SK-N-SH (cell line): ENCODE results near the gene BMPR1B. TPM values are rescaled to one million over a fixed set of nuclear protein-coding genes. Genes with fewer than 3 reads are reported as not detected.
A peak's percentile ranks its signal among the peaks of the same experiment; 100 is the strongest.

Source experiments
- CTCF ChIA-PET: fragments of 300-600, 350-600 bp; formaldehyde crosslinking; extraction: SDS; loops from one replicate; lab custom pipeline; 2021; lab: Yijun Ruan, JAX
- POLR2A ChIA-PET: fragments of 350-600 bp; sonication (Branson Sonifier 250); formaldehyde crosslinking; extraction: SDS; loops from one replicate; lab custom pipeline; 2020; ENCODE audit warnings: antibody characterized with exemption, inconsistent platforms; lab: Yijun Ruan, JAX
- DNase-seq: peaks from one replicate; pipeline ENCODE4 v3.0.0; 2012
- H2AFZ ChIP-seq: fragments of 200-600 bp; sonication (generic); 2 replicates; pipeline ENCODE4 v1.8.1; 2016; ENCODE audit warnings: antibody characterized with exemption, mild to moderate bottlenecking, low read depth
- H3F3A ChIP-seq: fragments of 200-600 bp; sonication (generic); replicated peaks from 2 replicates; pipeline ENCODE3; 2016; ENCODE audit warnings: antibody characterized with exemption, mild to moderate bottlenecking; ENCODE audit not compliant: insufficient read depth
- H3K27ac ChIP-seq, 2 experiments: fragments of 200-500 bp in 1 of 2; fragments of 200-600 bp in 1 of 2; sonication (Bioruptor generic) in 1 of 2; sonication (generic), shearing (Covaris generic) in 1 of 2; 2 replicates each; pipeline versions ENCODE4 v1.5.1 to v1.6.1; 2014 to 2016; ENCODE audit warnings: low read depth in 2 of 2, inconsistent platforms in 1 of 2, low read length in 1 of 2, mild to moderate bottlenecking in 1 of 2, mixed read lengths in 1 of 2
- H3K27me3 ChIP-seq: fragments of 200-600 bp; sonication (generic), shearing (Covaris generic); 2 replicates; pipeline ENCODE4 v1.6.1; 2016; ENCODE audit warnings: mixed run types; ENCODE audit not compliant: insufficient read depth
- H3K36me3 ChIP-seq, 2 experiments: fragments of 200-500 bp in 1 of 2; fragments of 200-600 bp in 1 of 2; sonication (Bioruptor generic) in 1 of 2; sonication (generic) in 1 of 2; replicated peaks in 1 of 2; 2 replicates each; pipeline versions ENCODE3 to v1.5.1; 2014 to 2016; ENCODE audit warnings: low read length in 1 of 2, mild to moderate bottlenecking in 1 of 2; ENCODE audit not compliant: insufficient read depth in 2 of 2, control insufficient read depth in 1 of 2
- H3K4me1 ChIP-seq, 2 experiments: fragments of 200-500 bp in 1 of 2; fragments of 200-600 bp in 1 of 2; sonication (Bioruptor generic) in 1 of 2; sonication (generic), shearing (Covaris generic) in 1 of 2; 2 replicates each; pipeline versions ENCODE4 v1.5.1 to v1.6.1; 2014 to 2016; ENCODE audit warnings: low read depth in 1 of 2, low read length in 1 of 2, mixed run types in 1 of 2; ENCODE audit not compliant: insufficient read depth in 2 of 2, control insufficient read depth in 1 of 2
- H3K4me2 ChIP-seq: fragments of 200-600 bp; sonication (generic), shearing (Covaris generic); 2 replicates; pipeline ENCODE4 v1.6.1; 2017; ENCODE audit warnings: mixed run types
- H3K4me3 ChIP-seq, 2 experiments: fragments of 200-500 bp in 1 of 2; fragments of 200-600 bp in 1 of 2; sonication (Bioruptor generic) in 1 of 2; sonication (generic), shearing (Covaris generic) in 1 of 2; 2 replicates each; pipeline versions ENCODE4 v1.5.1 to v1.8.1; 2014 to 2016; ENCODE audit warnings: low read depth in 2 of 2, inconsistent platforms in 1 of 2, low read length in 1 of 2, mild to moderate bottlenecking in 1 of 2, mixed read lengths in 1 of 2, moderate library complexity in 1 of 2
- H3K79me2 ChIP-seq: fragments of 200-600 bp; sonication (generic); 2 replicates; pipeline ENCODE4 v1.8.1; 2017; ENCODE audit warnings: mild to moderate bottlenecking; ENCODE audit not compliant: insufficient read depth
- H3K9ac ChIP-seq: fragments of 200-600 bp; sonication (generic); 2 replicates; pipeline ENCODE4 v1.6.1; 2017; ENCODE audit warnings: mixed run types
- H3K9me2 ChIP-seq: fragments of 200-600 bp; sonication (generic); 2 replicates; pipeline ENCODE4 v1.6.1; 2017; ENCODE audit warnings: mixed run types
- H3K9me3 ChIP-seq: fragments of 200-600 bp; sonication (generic); 2 replicates; pipeline ENCODE4 v1.6.1; 2017; ENCODE audit warnings: mixed run types, mild to moderate bottlenecking, moderate library complexity
- H4K20me1 ChIP-seq: fragments of 200-600 bp; sonication (generic); 2 replicates; pipeline ENCODE4 v1.6.1; 2017; ENCODE audit warnings: mild to moderate bottlenecking, mixed run types; ENCODE audit not compliant: insufficient read depth
- CHD2 ChIP-seq: fragments of 150-350 bp; IDR thresholded peaks from 2 replicates; pipeline ENCODE4 v1.6.1; 2018; ENCODE audit warnings: low read length; ENCODE audit not compliant: partially characterized antibody
- EP300 ChIP-seq, 2 experiments: IDR thresholded peaks; 2 replicates each; pipeline versions ENCODE4 v1.4.0 to v1.6.1; 2012; ENCODE audit warnings: borderline replicate concordance in 1 of 2, low read depth in 1 of 2, low read length in 1 of 2
- EZH2phosphoT487 ChIP-seq: fragments of 200-600 bp; sonication (generic); IDR thresholded peaks from 2 replicates; pipeline ENCODE4 v1.6.1; 2017; ENCODE audit warnings: low read depth, mixed run types, mild to moderate bottlenecking, antibody characterized with exemption, moderate library complexity, borderline replicate concordance
- MEF2A ChIP-seq: IDR thresholded peaks from 2 replicates; pipeline ENCODE4 v1.4.0; 2012; ENCODE audit warnings: low read depth, borderline replicate concordance
- MXI1 ChIP-seq: IDR thresholded peaks from 2 replicates; pipeline ENCODE4 v1.6.1; 2012; ENCODE audit warnings: mild to moderate bottlenecking, low read depth, low read length, improper control_type of control experiment
- POLR2AphosphoS5 ChIP-seq: IDR thresholded peaks from 2 replicates; pipeline ENCODE4 v1.6.1; 2012; ENCODE audit warnings: low read depth, low read length
- RAD21 ChIP-seq: IDR thresholded peaks from 2 replicates; pipeline ENCODE4 v1.6.1; 2012; ENCODE audit warnings: mild to moderate bottlenecking, low read length
- RCOR1 ChIP-seq: fragments of 150-350 bp; IDR thresholded peaks from 2 replicates; pipeline ENCODE4 v1.6.1; 2017; ENCODE audit warnings: antibody characterized with exemption, low read length
- RFX5 ChIP-seq: IDR thresholded peaks from 2 replicates; pipeline ENCODE4 v1.6.1; 2012; ENCODE audit warnings: mild to moderate bottlenecking, improper control_type of control experiment, low read length
- RXRA ChIP-seq: IDR thresholded peaks from 2 replicates; pipeline ENCODE4 v1.4.0; 2012; ENCODE audit warnings: low read depth, mild to moderate bottlenecking, borderline replicate concordance
- TAF1 ChIP-seq: IDR thresholded peaks from 2 replicates; pipeline ENCODE4 v1.6.1; 2012; ENCODE audit warnings: low read depth, mild to moderate bottlenecking, low read length, moderate library complexity, borderline replicate concordance
- TCF12 ChIP-seq: IDR thresholded peaks from 2 replicates; pipeline ENCODE4 v1.4.0; 2012
- TEAD4 ChIP-seq: IDR thresholded peaks from 2 replicates; pipeline ENCODE4 v1.4.0; 2012; ENCODE audit warnings: mild to moderate bottlenecking, borderline replicate concordance; ENCODE audit not compliant: insufficient read depth
- WGBS: methylation state at CpG from one replicate; pipeline ENCODE4 v1.1.6; 2017; ENCODE audit warnings: low lambda C conversion rate; 5-methylcytosine and 5-hydroxymethylcytosine counted together
- polyA plus RNA-seq, 3 experiments: library from polyadenylated mRNA; depleted of rRNA; stranded (reverse); fragments of >200 nt; gene quantifications; 2 replicates each; pipeline ENCODE4 v1.2.3, GENCODE V29; 2012
- TF ChIP-seq, protein P1 (sequence below): fragments of 150-350 bp; IDR thresholded peaks from 2 replicates; pipeline ENCODE4 v1.6.1; 2017; ENCODE audit warnings: antibody characterized with exemption, low read length, low read depth, borderline replicate concordance
- TF ChIP-seq, protein P2 (sequence below): IDR thresholded peaks from 2 replicates; pipeline ENCODE4 v1.4.0; 2012; ENCODE audit warnings: low read depth, borderline replicate concordance
- TF ChIP-seq, protein P3 (sequence below): fragments of 200-600 bp; sonication (generic); IDR thresholded peaks from 2 replicates; pipeline ENCODE4 v1.6.1; 2017; ENCODE audit warnings: antibody characterized with exemption, mild to moderate bottlenecking, moderate library complexity
- TF ChIP-seq, protein P4 (sequence below): IDR thresholded peaks from 2 replicates; pipeline ENCODE4; 2012
- TF ChIP-seq, protein P5 (sequence below): IDR thresholded peaks from 2 replicates; pipeline ENCODE4 v1.4.0; 2012; ENCODE audit warnings: low read depth

BMPR1B gene
- polyA plus RNA-seq, 1 of the 3 experiments (the other 2 are of a cell fraction) = 0.16 TPM

GRCh38 chr4:94763500-94763899, 5.7 kb downstream of the BMPR1B start (continued):
- peak; percentile 3 for TF ChIP-seq CHD2
- TF ChIP-seq POLR2AphosphoS5 = no peak
- TF ChIP-seq, protein P1, sequence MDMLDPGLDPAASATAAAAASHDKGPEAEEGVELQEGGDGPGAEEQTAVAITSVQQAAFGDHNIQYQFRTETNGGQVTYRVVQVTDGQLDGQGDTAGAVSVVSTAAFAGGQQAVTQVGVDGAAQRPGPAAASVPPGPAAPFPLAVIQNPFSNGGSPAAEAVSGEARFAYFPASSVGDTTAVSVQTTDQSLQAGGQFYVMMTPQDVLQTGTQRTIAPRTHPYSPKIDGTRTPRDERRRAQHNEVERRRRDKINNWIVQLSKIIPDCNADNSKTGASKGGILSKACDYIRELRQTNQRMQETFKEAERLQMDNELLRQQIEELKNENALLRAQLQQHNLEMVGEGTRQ = no peak
- no peak for TF ChIP-seq TAF1
- TF ChIP-seq, protein P2, sequence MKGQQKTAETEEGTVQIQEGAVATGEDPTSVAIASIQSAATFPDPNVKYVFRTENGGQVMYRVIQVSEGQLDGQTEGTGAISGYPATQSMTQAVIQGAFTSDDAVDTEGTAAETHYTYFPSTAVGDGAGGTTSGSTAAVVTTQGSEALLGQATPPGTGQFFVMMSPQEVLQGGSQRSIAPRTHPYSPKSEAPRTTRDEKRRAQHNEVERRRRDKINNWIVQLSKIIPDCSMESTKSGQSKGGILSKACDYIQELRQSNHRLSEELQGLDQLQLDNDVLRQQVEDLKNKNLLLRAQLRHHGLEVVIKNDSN = no peak
- TF ChIP-seq, protein P3, sequence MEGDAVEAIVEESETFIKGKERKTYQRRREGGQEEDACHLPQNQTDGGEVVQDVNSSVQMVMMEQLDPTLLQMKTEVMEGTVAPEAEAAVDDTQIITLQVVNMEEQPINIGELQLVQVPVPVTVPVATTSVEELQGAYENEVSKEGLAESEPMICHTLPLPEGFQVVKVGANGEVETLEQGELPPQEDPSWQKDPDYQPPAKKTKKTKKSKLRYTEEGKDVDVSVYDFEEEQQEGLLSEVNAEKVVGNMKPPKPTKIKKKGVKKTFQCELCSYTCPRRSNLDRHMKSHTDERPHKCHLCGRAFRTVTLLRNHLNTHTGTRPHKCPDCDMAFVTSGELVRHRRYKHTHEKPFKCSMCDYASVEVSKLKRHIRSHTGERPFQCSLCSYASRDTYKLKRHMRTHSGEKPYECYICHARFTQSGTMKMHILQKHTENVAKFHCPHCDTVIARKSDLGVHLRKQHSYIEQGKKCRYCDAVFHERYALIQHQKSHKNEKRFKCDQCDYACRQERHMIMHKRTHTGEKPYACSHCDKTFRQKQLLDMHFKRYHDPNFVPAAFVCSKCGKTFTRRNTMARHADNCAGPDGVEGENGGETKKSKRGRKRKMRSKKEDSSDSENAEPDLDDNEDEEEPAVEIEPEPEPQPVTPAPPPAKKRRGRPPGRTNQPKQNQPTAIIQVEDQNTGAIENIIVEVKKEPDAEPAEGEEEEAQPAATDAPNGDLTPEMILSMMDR = no peak
- TF ChIP-seq RCOR1 = peak; percentile 62; the same call in 1 of the 2 replicates
- no peak for TF ChIP-seq TEAD4
- TF ChIP-seq RAD21 = no peak
- TF ChIP-seq RXRA = no peak
- TF ChIP-seq, all 33 proteins: peak for 8

GRCh38 chr4:94764069-94764468, 6.3 kb downstream of the BMPR1B start:
- Histone ChIP-seq H3F3A (peaks cover 5% of the 10 kb centered on the region), H3K9me3 (no peaks in the 10 kb centered on the region), H3K9me2 (no peaks in the 10 kb centered on the region), H2AFZ (no peak overlapping the region), H3K27me3 (peaks cover 3% of the 10 kb centered on the region; the same call in 1 of the 2 replicates), H3K36me3 (no peaks in the 10 kb centered on the region), H3K4me1 (peaks cover 0 to 21% of the 10 kb centered on the region in 2 experiments; a peak in 2 of 4 replicates), H4K20me1 (no peaks in the 10 kb centered on the region), H3K79me2 (no peaks in the 10 kb centered on the region), H3K9ac (no peak overlapping the region), H3K4me2 (no peak overlapping the region), H3K4me3 (no peak overlapping the region), H3K27ac (peak overlapping the region in 1 of 2 experiments; percentile 65; a peak in 1 of 4 replicates)
- no peak for DNase-seq
- WGBS = 71% methylated on average over 2 of the region's 2 CpGs
- POLR2A ChIA-PET = no interaction called here
- TF ChIP-seq, protein P4, sequence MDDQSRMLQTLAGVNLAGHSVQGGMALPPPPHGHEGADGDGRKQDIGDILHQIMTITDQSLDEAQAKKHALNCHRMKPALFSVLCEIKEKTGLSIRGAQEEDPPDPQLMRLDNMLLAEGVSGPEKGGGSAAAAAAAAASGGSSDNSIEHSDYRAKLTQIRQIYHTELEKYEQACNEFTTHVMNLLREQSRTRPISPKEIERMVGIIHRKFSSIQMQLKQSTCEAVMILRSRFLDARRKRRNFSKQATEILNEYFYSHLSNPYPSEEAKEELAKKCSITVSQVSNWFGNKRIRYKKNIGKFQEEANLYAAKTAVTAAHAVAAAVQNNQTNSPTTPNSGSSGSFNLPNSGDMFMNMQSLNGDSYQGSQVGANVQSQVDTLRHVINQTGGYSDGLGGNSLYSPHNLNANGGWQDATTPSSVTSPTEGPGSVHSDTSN = no peak
- TF ChIP-seq EZH2phosphoT487 = no peak
- TF ChIP-seq MEF2A = no peak
- TF ChIP-seq RFX5 = no peak
- no peak for TF ChIP-seq EP300 (IDR thresholded peaks at IDR 0.05; ENCODE audit: borderline replicate concordance in 1 of 2, low read depth in 1 of 2, low read length in 1 of 2)
- no peak for TF ChIP-seq MXI1
- TF ChIP-seq, protein P5, sequence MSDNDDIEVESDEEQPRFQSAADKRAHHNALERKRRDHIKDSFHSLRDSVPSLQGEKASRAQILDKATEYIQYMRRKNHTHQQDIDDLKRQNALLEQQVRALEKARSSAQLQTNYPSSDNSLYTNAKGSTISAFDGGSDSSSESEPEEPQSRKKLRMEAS = no peak
- no peak for TF ChIP-seq TCF12
- TF ChIP-seq RXRA = no peak
- CTCF ChIA-PET = interaction anchor here (0.6 to 1.1 kb wide), 2 partner anchors 40 to 143 kb away, joined by 3 read pairs; no protein-coding TSS in a partner anchor
